Stimulated activated CD4-positive, alpha-beta T cell treated with anti-CD3 and anti-CD28 coated beads, Interleukin-4, amount 100 ng/mL, for 48 hours (primary cell): ENCODE measurements around the gene ZNF514.
A peak's percentile ranks its signal among the peaks of the same experiment; 100 is the strongest.

Experiments
- DNase-seq, 2 donors: peaks; one replicate each; pipeline ENCODE4 v3.0.0-alpha.2; 2020; ENCODE audit warnings: low read depth in 2 of 2

The ZNF514 gene

GRCh38 chr2:95159690-95160449 lies at the start of gene ZNF514:
Gene ZNF514 (minus strand): TSS chr2:95159848. CDS start chr2:95153253, 6,595 bp downstream.
- peak; percentile 58 to 65 for DNase-seq

GRCh38 chr2:95208106-95208505 lies 48.5 kb upstream of the ZNF514 start:
- DNase-seq, result no peak

- DNase-seq, result peak; percentile 76 to 79
These were observed 47.7 kb upstream of the ZNF514 start, which contains the start of gene ZNF892 for GRCh38 chr2:95207111-95207961. Gene ZNF892 (plus strand): TSS chr2:95207521. CDS start chr2:95207816, 295 bp downstream.

- no peak for DNase-seq
These were observed 46.4 kb upstream of the ZNF514 start for GRCh38 chr2:95206096-95206495.

GRCh38 chr2:95204396-95204795 lies 44.7 kb upstream of the ZNF514 start:
- no peak for DNase-seq

- DNase-seq, result no peak
These were observed 44.3 kb upstream of the ZNF514 start for GRCh38 chr2:95203911-95204310.

GRCh38 chr2:95192956-95193355 lies 33.3 kb upstream of the ZNF514 start:
- peak; percentile 36 to 37 for DNase-seq

GRCh38 chr2:95185973-95186372 lies 26.3 kb upstream of the ZNF514 start:
- no peak for DNase-seq

GRCh38 chr2:95185197-95185596 lies 25.5 kb upstream of the ZNF514 start:
- DNase-seq, result no peak

- DNase-seq, result no peak
These were observed 22.1 kb upstream of the ZNF514 start for GRCh38 chr2:95181774-95182173.

- no peak for DNase-seq
These were observed 19.8 kb upstream of the ZNF514 start for GRCh38 chr2:95179451-95179850.

- DNase-seq, result no peak
These were observed 14.4 kb upstream of the ZNF514 start for GRCh38 chr2:95174031-95174542.

- no peak for DNase-seq
These were observed 12.3 kb upstream of the ZNF514 start for GRCh38 chr2:95171902-95172301.

GRCh38 chr2:95166065-95166763 lies 6.6 kb upstream of the ZNF514 start:
- DNase-seq, result no peak

- peak; percentile 94 to 97 for DNase-seq
These were observed 5.9 kb upstream of the ZNF514 start, which contains the start of gene ZNF2 for GRCh38 chr2:95165371-95166064. Gene ZNF2 (plus strand): TSS chr2:95165809. CDS start chr2:95176227, 10,418 bp downstream.

GRCh38 chr2:95165030-95165370 lies 5.4 kb upstream of the ZNF514 start:
- DNase-seq, result no peak

- peak in 1 of 2 donors; percentile 22 for DNase-seq
These were observed 593 bp downstream of the ZNF514 start for GRCh38 chr2:95158891-95159619.

- DNase-seq, result no peak
These were observed 1.2 kb downstream of the ZNF514 start for GRCh38 chr2:95158441-95158840.

GRCh38 chr2:95149397-95149984 lies 10.2 kb downstream of the ZNF514 start:
- no peak for DNase-seq

GRCh38 chr2:95143838-95144237 lies 15.8 kb downstream of the ZNF514 start:
- DNase-seq, result no peak
